PFSK-1 (cell line): ENCODE measurements around the gene FBLN2.

Experiments used
- FOXP2 ChIP-seq: optimal IDR thresholded peaks from 2 replicates; pipeline ENCODE3; 2011; ENCODE audit warnings: borderline replicate concordance, control low read depth, inconsistent platforms; ENCODE audit not compliant: insufficient read depth; ENCODE audit errors: extremely low read length, extremely low read depth
- POLR2AphosphoS5 ChIP-seq: IDR thresholded peaks from 2 replicates; pipeline ENCODE4 v1.6.1; 2012; ENCODE audit warnings: low read depth, mild to moderate bottlenecking, control low read depth, low read length, moderate library complexity
- SIN3A ChIP-seq: IDR thresholded peaks from 2 replicates; pipeline ENCODE4 v1.6.1; 2012; ENCODE audit warnings: mild to moderate bottlenecking, low read length, moderate library complexity, borderline replicate concordance; ENCODE audit not compliant: insufficient read depth
- TAF1 ChIP-seq: IDR thresholded peaks from 2 replicates; pipeline ENCODE4 v1.6.1; 2012; ENCODE audit warnings: low read length, control low read depth, borderline replicate concordance; ENCODE audit not compliant: insufficient read depth
- TF ChIP-seq, protein P1 (sequence below), 2 experiments: IDR thresholded peaks; 2 replicates each; pipeline versions ENCODE4 v1.6.1 to v1.8.0; 2011 to 2012; ENCODE audit warnings: low read depth in 2 of 2, low read length in 2 of 2, control low read depth in 1 of 2, inconsistent platforms in 1 of 2, mild to moderate bottlenecking in 1 of 2, moderate library complexity in 1 of 2; ENCODE audit not compliant: insufficient read depth in 1 of 2

The FBLN2 gene

DNA sequence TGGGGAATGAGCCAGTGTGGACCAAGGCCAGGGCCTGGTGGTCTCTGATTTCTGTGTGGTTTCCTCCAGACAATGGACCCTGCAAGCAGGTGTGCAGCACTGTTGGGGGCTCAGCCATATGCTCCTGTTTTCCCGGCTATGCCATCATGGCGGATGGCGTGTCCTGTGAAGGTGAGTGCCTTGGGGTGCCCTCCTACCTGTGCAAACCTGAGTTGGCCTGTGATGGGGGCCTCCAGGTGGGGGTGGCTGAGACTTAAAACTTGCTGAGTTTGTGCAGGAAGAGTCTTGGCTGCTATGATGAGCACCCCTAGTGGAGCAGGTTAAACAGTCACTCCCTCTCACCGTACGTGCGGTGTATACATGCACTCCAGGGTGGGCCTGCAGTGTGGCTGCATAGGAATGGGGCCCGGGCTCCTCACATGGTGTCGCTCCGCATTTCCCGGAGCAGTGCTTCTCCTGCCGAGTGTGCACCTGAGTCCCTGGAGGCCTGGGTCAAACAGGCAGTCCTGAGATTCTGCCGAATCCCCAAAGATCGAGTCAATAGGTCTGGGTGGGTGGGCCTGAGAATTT, 70.8 kb downstream of the FBLN2 start:
- TF ChIP-seq TAF1 (no peak), SIN3A (no peak), POLR2AphosphoS5 (no peak), FOXP2 (no peak)
- TF ChIP-seq, protein P1, sequence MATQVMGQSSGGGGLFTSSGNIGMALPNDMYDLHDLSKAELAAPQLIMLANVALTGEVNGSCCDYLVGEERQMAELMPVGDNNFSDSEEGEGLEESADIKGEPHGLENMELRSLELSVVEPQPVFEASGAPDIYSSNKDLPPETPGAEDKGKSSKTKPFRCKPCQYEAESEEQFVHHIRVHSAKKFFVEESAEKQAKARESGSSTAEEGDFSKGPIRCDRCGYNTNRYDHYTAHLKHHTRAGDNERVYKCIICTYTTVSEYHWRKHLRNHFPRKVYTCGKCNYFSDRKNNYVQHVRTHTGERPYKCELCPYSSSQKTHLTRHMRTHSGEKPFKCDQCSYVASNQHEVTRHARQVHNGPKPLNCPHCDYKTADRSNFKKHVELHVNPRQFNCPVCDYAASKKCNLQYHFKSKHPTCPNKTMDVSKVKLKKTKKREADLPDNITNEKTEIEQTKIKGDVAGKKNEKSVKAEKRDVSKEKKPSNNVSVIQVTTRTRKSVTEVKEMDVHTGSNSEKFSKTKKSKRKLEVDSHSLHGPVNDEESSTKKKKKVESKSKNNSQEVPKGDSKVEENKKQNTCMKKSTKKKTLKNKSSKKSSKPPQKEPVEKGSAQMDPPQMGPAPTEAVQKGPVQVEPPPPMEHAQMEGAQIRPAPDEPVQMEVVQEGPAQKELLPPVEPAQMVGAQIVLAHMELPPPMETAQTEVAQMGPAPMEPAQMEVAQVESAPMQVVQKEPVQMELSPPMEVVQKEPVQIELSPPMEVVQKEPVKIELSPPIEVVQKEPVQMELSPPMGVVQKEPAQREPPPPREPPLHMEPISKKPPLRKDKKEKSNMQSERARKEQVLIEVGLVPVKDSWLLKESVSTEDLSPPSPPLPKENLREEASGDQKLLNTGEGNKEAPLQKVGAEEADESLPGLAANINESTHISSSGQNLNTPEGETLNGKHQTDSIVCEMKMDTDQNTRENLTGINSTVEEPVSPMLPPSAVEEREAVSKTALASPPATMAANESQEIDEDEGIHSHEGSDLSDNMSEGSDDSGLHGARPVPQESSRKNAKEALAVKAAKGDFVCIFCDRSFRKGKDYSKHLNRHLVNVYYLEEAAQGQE (IDR thresholded peaks at IDR 0.05; ENCODE audit: insufficient read depth in 1 of 2, low read depth in 2 of 2, low read length in 2 of 2), result no peak

DNA sequence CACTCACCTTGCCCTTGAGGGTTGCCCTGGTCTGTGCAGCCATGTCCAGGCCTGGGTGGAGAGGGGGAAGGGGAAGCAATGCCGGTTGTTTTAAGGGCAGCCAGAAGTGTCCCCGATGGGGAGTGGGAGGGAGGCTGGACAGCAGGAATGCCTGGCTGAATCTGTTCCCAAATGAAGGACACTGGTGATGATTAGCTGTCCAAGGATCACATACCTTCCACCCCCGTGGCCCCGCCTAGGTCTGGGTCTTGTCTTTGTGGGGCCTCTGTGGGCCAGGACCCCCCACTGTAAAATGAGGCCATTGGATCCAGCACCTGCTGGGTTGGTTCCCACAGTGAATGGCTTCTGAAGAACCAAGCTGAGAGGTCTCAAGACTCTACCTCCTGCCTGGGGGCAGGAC, 71.4 kb downstream of the FBLN2 start:
- TF ChIP-seq TAF1 (no peak), POLR2AphosphoS5 (no peak), SIN3A (no peak), FOXP2 (no peak)
- TF ChIP-seq, protein P1 (IDR thresholded peaks at IDR 0.05; ENCODE audit: insufficient read depth in 1 of 2, low read depth in 2 of 2, low read length in 2 of 2), result no peak

DNA sequence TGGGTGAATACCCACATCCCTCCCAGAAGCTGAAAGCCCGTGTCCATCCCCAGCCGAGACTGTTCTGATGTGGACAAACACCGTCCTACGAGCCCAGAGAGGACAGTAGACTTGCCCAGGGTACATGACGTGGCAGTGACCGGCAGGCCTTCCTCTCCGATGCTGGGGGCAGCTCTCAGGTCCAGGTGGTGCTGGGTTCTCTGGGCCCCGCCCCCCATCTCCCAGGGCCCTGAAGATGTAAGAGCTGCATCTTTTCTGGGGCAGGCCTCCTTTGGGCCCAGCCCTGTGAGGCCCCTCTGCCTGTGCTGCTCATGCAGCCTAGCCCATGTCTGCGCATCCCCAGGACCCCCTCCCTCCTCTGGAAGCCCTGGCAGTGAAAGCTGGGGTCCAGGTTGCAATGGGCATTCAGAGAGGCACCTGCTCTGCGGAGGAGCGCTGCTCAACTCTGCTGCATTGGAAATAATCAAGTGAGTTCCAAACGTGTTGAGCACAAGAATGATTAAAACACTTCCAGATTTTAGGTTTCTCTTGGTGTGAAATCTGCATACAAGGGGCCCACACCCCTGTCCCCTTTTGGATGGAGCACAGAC, 71.9 kb downstream of the FBLN2 start:
- TF ChIP-seq TAF1, result no peak
- TF ChIP-seq POLR2AphosphoS5, result no peak
- no peak for TF ChIP-seq FOXP2
- TF ChIP-seq, protein P1 (IDR thresholded peaks at IDR 0.05; ENCODE audit: insufficient read depth in 1 of 2, low read depth in 2 of 2, low read length in 2 of 2), result no peak
- no peak for TF ChIP-seq SIN3A

DNA sequence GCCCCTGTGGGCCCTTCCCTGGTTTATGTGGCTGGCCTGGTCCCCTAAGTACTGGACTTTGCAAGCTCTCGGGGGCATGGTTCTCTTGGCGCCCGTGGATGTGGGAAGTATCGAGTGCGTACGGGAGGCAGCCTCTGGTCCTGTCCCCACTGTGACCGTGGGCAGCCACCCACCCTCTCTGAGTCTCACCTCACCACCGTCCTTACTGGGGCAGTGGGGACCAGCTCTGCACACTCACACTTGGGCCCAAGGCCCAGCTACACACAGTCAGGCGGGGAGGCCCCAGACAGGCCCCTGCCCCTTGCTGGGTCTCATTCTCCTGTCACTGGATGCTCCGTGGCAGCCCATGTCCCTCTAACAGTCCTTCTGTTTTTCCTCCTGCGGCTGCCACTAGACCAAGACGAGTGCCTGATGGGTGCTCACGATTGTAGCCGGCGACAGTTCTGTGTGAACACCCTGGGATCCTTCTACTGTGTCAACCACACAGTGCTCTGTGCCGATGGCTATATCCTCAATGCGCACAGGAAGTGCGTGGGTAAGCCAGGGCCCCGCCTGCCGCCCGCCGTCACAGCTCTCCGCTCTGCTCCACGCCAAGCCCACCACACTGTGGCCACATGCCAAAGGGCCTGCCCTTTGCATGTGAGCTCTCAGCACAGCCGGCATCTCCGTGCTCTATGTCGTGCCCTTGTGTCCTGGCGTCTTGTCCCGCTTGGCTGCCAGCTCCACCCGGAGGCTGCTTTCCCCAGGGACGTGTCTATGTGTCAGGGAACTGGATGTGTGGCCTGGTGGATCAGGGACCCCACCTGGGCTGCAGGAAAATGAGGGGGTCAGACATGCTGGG, 72.7 kb downstream of the FBLN2 start:
- TF ChIP-seq, protein P1 (IDR thresholded peaks at IDR 0.05; ENCODE audit: insufficient read depth in 1 of 2, low read depth in 2 of 2, low read length in 2 of 2), result no peak
- TF ChIP-seq SIN3A (no peak), TAF1 (no peak), FOXP2 (no peak), POLR2AphosphoS5 (no peak)
